Occipital lobe (tissue), 2 donors: ENCODE results near the gene SLC25A30. TPM values are rescaled to one million over a fixed set of nuclear protein-coding genes. Genes with fewer than 3 reads are reported as not detected.

Experiments
- DNase-seq: peaks from one replicate; lab custom pipeline; 2025; lab: John Stamatoyannopoulos, UW
- total RNA-seq: library from RNA; depleted of rRNA; stranded (reverse); fragments of >200 nt; gene quantifications from one replicate; pipeline ENCODE4 v1.2.3, GENCODE V29; 2014

The SLC25A30 gene
- 11.2 TPM for total RNA-seq

- DNase-seq, result peak; percentile 90
Measured at GRCh38 chr13:45417790-45418534, at the start of gene SLC25A30. Gene SLC25A30 (minus strand): TSS chr13:45418373. CDS start chr13:45411425, 6,948 bp downstream.

GRCh38 chr13:45466359-45466758, 48.2 kb upstream of the SLC25A30 start:
- DNase-seq, result no peak

GRCh38 chr13:45464687-45465453, 46.7 kb upstream of the SLC25A30 start, which contains the start of gene COG3:
Gene COG3 (plus strand): TSS chr13:45464939. CDS start chr13:45465037, 98 bp downstream.
- DNase-seq, result peak; percentile 93

- DNase-seq, result no peak
Measured at GRCh38 chr13:45464141-45464686, 46.0 kb upstream of the SLC25A30 start.

- no peak for DNase-seq
Measured at GRCh38 chr13:45456196-45456972, 38.2 kb upstream of the SLC25A30 start.

- no peak for DNase-seq
Measured at GRCh38 chr13:45454204-45454603, 36.0 kb upstream of the SLC25A30 start.

GRCh38 chr13:45451282-45451681, 33.1 kb upstream of the SLC25A30 start:
- no peak for DNase-seq

- DNase-seq, result no peak
Measured at GRCh38 chr13:45448965-45449559, 30.9 kb upstream of the SLC25A30 start.

GRCh38 chr13:45447050-45447661, 29.0 kb upstream of the SLC25A30 start:
- no peak for DNase-seq

GRCh38 chr13:45446181-45446580, 28.0 kb upstream of the SLC25A30 start:
- no peak for DNase-seq

GRCh38 chr13:45445053-45445452, 26.9 kb upstream of the SLC25A30 start:
- DNase-seq, result no peak

GRCh38 chr13:45441633-45442032, 23.5 kb upstream of the SLC25A30 start:
- no peak for DNase-seq

GRCh38 chr13:45439781-45440462, 21.7 kb upstream of the SLC25A30 start:
- no peak for DNase-seq

GRCh38 chr13:45439008-45439407, 20.8 kb upstream of the SLC25A30 start:
- no peak for DNase-seq

GRCh38 chr13:45437947-45438346, 19.8 kb upstream of the SLC25A30 start:
- DNase-seq, result no peak

GRCh38 chr13:45436953-45437352, 18.8 kb upstream of the SLC25A30 start:
- no peak for DNase-seq

GRCh38 chr13:45436332-45436731, 18.2 kb upstream of the SLC25A30 start:
- no peak for DNase-seq

GRCh38 chr13:45434556-45435371, 16.6 kb upstream of the SLC25A30 start:
- DNase-seq, result no peak

GRCh38 chr13:45433381-45433790, 15.2 kb upstream of the SLC25A30 start:
- no peak for DNase-seq
